ELF-1 (cell line): Measurements from ENCODE around the gene KCTD16.

ENCODE experiments used
- DNase-seq: peaks from one replicate; pipeline ENCODE4 v3.0.0-alpha.2; 2016; ENCODE audit warnings: low read depth, low spot score

KCTD16 gene

GRCh38 chr5:144284931-144285502 lies 114.3 kb downstream of the KCTD16 start:
- DNase-seq, result no peak

GRCh38 chr5:144289277-144289676 lies 118.6 kb downstream of the KCTD16 start:
- no peak for DNase-seq

DNA sequence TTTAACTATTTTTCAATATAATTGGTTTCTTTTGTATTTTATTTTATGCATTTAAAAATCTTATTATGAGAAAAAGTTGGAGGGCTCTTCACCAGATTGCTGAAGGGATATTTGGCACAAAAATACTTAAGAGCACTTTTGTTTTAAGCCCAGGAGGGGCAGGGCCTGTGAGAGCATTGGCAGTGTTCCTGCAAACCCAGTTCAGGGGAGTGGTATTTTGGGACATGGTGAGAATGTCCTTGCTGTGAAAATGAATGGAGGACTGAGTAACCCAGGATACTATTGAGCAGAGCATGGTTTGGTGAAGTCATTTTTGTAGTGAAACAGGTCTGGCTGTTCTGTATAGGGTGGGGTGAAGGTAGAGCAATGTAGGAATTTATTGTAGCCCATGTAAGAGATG lies 121.4 kb downstream of the KCTD16 start:
- DNase-seq, result no peak

DNA sequence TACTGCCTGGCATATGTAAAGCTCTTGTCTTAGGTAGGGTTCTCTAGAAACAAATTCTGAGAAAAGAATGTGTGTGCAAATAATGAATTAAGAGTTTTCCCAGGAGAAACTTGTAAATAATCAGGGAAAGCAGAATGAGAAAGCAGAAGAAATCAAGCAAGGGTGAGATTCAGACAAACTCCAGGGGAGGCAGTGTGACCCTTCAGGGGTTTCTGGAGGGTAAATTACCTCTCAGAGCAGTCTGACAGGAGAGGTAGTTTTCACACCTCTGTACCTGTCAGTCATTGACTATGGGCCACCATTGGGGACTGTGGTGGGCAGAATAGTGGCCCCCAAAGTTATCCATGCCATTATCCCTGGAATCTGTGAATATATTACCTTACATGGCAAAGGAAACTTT lies 124.6 kb downstream of the KCTD16 start:
- DNase-seq, result no peak

GRCh38 chr5:144297081-144297480 lies 126.4 kb downstream of the KCTD16 start:
- no peak for DNase-seq

DNA sequence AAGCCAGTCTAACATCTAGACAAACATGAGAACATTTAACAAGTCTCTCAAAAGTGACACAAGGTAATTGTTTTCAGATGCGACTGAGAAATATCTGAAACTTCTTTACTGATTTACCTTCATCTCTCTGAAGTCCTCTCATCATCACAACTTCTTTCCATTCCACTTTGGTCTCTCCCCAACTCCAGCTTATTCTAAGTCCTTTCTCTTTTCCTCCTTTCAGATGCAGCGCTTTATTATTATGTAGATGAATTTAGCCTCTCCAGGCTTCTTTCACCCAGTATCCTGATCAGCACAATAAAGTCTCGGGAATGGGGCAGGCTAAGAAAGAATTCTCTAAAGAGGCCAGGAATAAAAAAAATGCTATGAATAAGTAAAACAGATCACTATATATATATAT lies 128.0 kb downstream of the KCTD16 start:
- DNase-seq, result no peak

GRCh38 chr5:144304688-144305087 lies 134.0 kb downstream of the KCTD16 start:
- DNase-seq, result no peak

DNA sequence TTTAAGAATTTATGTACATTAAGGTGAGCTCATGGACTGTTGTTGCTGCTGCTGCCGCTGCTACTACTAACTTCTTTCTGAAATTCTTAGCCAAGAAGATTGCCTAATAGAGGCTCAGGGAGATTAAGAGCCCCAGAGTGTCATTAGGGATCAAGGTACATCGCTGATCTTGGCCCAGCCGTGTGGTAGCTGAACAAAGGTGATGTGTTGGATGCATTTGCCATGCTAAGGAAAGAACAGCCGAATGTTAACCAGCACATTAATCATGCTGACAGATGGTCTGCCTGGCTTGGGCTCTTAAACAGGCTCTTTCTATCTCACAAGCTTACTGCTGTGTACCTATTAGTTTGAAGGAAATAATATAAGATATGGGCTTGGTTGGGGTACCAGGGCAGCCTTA lies 137.1 kb downstream of the KCTD16 start:
- DNase-seq, result no peak

DNA sequence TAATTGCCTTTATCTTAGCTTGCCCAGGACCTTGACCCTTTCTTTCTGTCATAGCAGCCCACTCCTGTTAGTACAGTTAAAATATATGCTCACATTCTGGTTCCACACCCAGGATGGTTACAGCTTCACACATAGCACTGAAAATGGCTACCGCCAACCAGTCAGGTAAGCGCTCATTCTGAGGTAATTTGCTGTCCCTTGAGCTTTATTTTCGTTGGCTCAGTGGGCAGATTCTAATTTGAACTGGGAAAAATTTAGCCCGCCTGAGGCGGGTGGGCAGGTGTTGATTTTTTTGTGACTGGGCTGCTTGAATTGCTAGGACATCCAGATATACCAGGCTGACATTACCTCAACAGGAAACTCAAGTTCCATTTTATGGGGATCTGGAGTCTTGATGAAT lies 137.5 kb downstream of the KCTD16 start:
- DNase-seq, result no peak

DNA sequence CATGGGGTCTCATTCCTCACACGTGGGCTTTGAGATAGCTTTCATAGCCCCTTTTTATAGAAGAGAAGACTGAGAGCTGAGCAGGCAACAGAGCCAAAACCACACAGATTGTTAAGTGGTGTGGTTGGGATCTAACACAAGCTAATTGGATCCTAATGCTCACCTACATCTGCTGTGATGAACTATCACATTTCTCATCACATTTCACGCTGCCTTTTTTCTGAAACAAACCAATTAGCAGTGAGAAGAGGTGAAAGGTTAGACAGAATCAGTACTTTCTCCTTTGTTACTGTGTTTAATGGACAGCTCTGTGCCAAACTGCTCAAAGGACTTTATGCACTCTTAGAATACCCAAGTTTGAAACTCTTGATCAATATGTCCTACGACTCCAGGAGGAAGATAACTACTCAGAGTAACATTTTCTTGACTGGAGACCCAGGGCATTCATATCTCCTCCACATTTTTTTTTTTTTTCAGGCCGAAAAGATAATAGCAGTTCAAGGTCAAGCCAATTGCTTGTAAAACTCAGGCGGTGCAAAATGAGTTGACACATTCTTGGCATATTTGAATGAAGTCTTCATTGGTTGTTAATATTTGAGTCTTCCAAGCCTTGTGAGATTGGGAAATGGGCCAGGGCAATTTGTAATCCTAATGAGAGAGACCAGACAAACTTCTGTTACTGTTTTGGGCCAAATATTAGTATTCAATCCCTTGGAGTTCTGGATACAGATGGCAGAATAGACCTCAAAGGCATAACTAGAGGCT lies 138.4 kb downstream of the KCTD16 start:
- no peak for DNase-seq

DNA sequence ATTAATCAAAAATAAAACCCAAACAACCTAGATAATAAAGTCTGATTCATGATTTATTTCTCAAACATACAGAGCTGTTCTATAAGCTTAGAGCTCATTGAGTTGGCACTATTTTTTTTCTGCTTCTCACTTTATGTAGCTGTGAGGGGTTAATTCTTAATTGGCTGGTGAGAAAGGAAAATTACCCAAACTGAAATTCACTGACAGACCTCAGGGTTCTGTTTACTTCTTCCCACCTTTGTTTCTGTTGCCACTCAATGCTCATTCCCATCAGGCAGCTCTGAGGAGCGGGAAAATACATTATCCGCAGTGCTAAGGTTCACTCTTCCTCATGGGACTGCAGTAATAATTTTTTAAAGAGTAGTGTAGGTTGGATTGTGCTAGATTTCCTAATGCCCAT lies 139.9 kb downstream of the KCTD16 start:
- no peak for DNase-seq

DNA sequence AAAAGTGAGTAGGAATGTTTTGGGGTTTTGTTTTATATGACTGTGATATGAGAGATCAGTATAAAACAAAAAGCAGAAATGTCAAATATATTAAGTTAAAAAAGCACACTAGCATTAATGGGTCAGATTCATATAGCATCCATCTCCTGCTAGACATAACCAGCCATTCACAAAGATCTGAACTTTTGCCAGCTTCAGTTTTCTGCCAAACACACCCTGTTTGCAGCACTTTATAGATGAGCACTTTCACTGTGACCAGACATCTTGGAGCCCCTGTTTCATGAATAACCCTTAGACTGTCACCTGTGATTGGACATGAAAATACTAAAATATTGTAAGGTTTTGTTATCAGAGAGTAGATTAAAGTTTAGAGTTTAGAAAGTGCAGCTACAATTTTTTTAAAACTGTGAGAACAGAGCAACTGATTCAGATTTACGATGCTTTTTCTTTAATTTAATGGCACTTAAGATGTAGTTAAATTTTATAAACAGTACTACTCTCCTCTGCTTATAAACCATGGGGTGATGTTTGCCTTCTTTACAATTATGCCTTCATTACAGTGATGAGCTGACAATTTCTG lies 142.6 kb downstream of the KCTD16 start:
- no peak for DNase-seq

DNA sequence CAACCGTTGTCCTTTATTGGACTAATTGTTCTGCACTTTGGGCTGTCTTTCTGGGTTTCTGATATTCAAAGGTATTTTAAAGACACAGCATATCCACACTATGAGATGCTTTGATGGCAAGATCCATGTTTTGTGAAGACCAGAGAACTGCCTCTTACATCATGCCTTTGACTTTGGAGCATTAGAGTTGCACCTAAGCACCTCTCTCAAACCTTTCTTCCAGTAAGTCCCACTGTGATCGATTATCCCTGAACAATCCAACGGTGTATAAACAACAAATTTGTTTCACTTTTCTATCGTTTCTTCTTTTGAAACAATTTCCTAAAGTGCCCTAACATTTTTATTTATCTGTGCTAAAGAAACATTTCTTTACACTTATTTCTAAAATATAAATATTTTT lies 144.4 kb downstream of the KCTD16 start:
- DNase-seq, result no peak

DNA sequence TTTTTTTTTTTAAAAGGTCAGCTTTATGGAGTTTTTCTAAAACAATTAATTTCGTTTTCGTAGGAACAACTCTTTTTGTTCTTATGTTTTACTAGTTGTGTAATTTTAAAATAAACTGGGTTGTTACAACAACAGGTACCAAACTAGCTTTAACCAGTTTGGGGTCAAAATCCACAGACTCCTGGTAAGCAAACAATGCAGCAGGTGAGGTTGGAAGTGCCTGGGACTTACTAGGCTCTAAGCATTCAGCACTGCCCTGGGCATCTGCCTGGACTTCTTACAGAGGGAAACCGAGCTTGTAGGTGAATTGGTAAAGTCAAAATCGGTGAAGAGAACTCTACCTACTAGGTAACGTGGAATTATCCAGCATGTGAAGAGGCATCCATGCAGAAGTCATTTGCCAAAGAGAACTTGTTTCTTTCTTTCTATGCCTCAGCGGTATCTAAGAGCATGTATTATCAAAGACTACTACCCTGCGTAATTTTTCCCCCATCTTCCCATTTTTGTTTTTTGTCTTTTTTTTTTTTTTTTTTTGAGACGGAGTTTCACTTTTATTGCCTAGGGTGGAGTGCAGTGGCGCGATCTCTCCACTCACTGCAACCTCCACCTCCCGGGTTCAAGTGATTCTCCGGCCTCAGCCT lies 145.4 kb downstream of the KCTD16 start:
- no peak for DNase-seq

GRCh38 chr5:144318011-144318410 lies 147.3 kb downstream of the KCTD16 start:
- DNase-seq, result peak; percentile 26

DNA sequence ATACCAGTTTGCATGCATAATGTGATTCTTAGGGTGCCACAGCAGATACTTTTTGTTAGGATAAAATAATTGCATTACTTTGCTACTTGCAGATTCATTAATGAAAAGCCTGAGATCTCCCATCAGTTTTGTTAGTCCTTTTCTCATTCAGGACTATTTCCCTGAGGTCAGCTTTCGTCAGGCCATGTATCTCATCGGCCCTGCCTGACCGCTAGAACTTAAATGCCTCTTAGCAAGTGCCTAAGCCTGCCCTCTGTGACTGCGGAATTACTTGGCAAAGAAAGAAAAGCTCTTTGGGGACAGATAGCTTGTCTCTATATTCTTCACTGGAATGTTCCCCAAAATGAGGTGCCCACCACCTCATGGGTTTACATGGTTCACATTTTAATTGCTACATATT lies 147.8 kb downstream of the KCTD16 start:
- peak; percentile 19 for DNase-seq

GRCh38 chr5:144323181-144323580 lies 152.5 kb downstream of the KCTD16 start:
- no peak for DNase-seq

- DNase-seq, result no peak
Observed at GRCh38 chr5:144325532-144325931, 154.9 kb downstream of the KCTD16 start.

DNA sequence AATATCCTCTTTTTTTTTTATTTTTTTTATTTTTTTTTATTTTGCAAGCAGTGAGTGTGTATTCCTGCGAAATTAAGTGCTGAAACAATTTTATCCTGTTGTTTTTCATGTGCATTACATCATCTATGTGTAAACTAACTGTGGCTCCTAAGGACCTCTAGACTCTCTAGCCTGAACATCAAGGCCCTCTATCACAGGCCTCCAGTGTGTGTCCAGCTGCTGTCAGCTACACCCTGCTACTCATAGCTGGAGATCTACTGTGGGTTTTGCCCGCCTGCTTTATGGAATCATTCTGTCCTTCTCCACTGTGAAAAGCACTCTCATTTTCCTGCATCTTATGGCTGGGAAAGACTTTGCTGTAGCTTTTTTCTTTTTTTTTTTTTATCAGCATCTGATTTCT lies 157.8 kb downstream of the KCTD16 start:
- DNase-seq, result no peak

DNA sequence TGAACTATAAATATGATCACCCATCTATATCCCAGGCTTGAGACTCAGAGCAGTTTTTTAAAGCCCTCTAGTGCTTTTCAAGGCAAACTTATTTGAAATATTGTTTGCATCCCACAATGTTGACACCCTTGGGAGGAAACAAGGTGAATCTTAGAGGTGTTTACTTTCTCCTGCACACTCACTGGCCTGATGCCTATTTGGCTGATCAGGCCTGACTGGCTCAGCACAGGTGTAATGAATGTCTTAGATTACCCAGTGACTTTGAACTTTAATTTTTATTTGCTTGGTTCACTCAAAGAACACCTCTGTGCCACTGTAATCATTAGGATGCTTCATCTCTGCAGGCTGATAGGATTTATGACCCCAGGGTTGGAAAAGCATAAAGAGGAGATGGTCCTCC lies 158.3 kb downstream of the KCTD16 start:
- DNase-seq, result no peak

DNA sequence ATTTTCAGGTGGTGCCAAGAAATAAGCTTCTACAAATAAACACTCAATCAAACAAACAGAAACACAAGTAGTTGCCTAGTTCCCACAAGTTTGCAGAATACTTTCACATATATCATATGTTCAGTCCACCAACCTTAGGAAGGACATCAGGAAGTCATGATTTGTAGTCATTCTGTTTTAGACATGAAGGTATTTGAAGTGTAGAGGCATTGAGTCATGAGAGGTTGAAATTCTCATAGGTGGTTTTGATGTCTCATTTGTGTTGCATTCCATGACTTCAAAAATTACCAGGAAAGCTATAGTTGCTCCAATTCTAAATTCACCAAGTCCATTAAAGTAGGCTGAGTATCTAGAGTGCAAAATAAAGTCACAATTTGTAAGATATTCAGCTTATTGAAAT lies 159.0 kb downstream of the KCTD16 start:
- DNase-seq, result no peak

DNA sequence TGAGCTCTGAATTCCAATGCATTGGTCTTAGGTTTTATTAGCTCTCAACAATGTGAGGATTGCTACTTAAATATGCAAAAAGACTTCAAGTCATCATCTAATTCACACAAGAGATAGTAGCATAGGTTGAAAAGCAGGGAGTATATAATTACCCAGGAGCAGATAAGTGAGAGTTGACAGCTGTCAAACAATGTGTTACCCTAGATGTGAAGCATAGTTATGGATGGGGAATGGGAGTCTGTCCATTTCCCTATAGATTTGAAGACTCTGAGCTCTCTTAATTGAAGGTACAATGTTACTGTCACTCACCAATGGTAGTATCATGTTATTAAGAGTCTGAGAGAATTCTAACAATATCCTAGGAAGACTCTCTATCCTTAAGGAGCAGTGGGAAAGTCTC lies 160.7 kb downstream of the KCTD16 start:
- DNase-seq, result no peak

GRCh38 chr5:144332265-144332664 lies 161.6 kb downstream of the KCTD16 start:
- DNase-seq, result peak; percentile 16
